Measurements from ENCODE around the gene POMGNT2. TPM values are rescaled to one million over a fixed set of nuclear protein-coding genes. Genes with fewer than 3 reads are reported as not detected.

The POMGNT2 gene
- total and polyA plus RNA-seq, 10 of the 15 experiments (the other 5 are each of a cell fraction or from before 2014, with no cell fraction given): 0.02 to 1.7 (median 0.17) TPM; not detected in 1

- no peak overlapping the region for H2AFZ ChIP-seq (ENCODE audit: control insufficient read depth, low read depth, low read length)
- in situ Hi-C loops (cut with MboI) (no loop called here), intact Hi-C loops (cut with micrococcal nuclease; ENCODE audit: unreplicated experiment) (no loop called here)
- ChIA-PET RAD21 (ENCODE audit: unreplicated experiment) (no interaction called here), SMC1A (ENCODE audit: uncharacterized antibody, unreplicated experiment) (no interaction called here), CTCF (no interaction called here), POLR2A (no interaction called here)
- no peaks in the 10 kb centered on the region for H4K20me1 ChIP-seq (ENCODE audit: control insufficient read depth, insufficient read depth)
- H3K79me2 ChIP-seq (ENCODE audit: control insufficient read depth, insufficient read depth, low read length): no peaks in the 10 kb centered on the region
- H3K4me2 ChIP-seq (ENCODE audit: control insufficient read depth, insufficient read depth): no peak overlapping the region
- H3K9ac ChIP-seq (ENCODE audit: control insufficient read depth, insufficient read depth, low read length): no peak overlapping the region
- H3K9me3 ChIP-seq (replicated peaks; ENCODE audit: control insufficient read depth, insufficient read depth, low read length): no peaks in the 10 kb centered on the region; the same call in 2 of the 3 replicates
- no peaks in the 10 kb centered on the region for H3K36me3 ChIP-seq (ENCODE audit: control insufficient read depth in 2 of 2, insufficient read depth in 2 of 2, low read length in 1 of 2)
- no peaks in the 10 kb centered on the region for H3K27me3 ChIP-seq (replicated peaks in 1 of 2; ENCODE audit: control insufficient read depth in 2 of 2, insufficient read depth in 2 of 2, low read length in 1 of 2)
- TF ChIP-seq PBX3 (IDR thresholded peaks at IDR 0.05; ENCODE audit: insufficient replicate concordance, low read depth, low read length): no peak
- no peak for TF ChIP-seq PAX8 (IDR thresholded peaks at IDR 0.05)
- TF ChIP-seq USF2 (IDR thresholded peaks at IDR 0.05; ENCODE audit: borderline replicate concordance, low read depth, low read length): no peak
- TF ChIP-seq EZH2 (IDR thresholded peaks at IDR 0.05; ENCODE audit: borderline replicate concordance, control insufficient read depth, low read depth, low read length): no peak
- TF ChIP-seq BACH1 (IDR thresholded peaks at IDR 0.05; ENCODE audit: borderline replicate concordance): no peak
- TF ChIP-seq TCF3 (IDR thresholded peaks at IDR 0.05; ENCODE audit: borderline replicate concordance, insufficient read depth, low read depth, low read length): no peak
- no peak for TF ChIP-seq BHLHE40 (IDR thresholded peaks at IDR 0.05; ENCODE audit: borderline replicate concordance in 1 of 2, low read depth in 2 of 2, low read length in 1 of 2)
- TF ChIP-seq BMI1 (IDR thresholded peaks at IDR 0.05; ENCODE audit: borderline replicate concordance): no peak
- TF ChIP-seq KDM1A (IDR thresholded peaks at IDR 0.05; ENCODE audit: borderline replicate concordance): no peak
- no peak for TF ChIP-seq TARDBP (IDR thresholded peaks at IDR 0.05; ENCODE audit: borderline replicate concordance)
- TF ChIP-seq POLR2AphosphoS5 (IDR thresholded peaks at IDR 0.05; ENCODE audit: low read length): no peak
- no peak for TF ChIP-seq POU2F2 (IDR thresholded peaks at IDR 0.05; ENCODE audit: borderline replicate concordance, low read depth, low read length)
- no peak for TF ChIP-seq CEBPZ (IDR thresholded peaks at IDR 0.05; ENCODE audit: low read depth, low read length)
- no peaks in the 10 kb centered on the region for H3K4me1 ChIP-seq (ENCODE audit: control insufficient read depth, insufficient read depth, low read length)
- no peak overlapping the region for H3K27ac ChIP-seq (ENCODE audit: control insufficient read depth, insufficient read depth)
- WGBS (ENCODE audit: insufficient coverage, insufficient replicate concordance, low lambda C conversion rate, missing lambda C conversion rate): 42% methylated on average over 2 of the region's 2 CpGs
- FAIRE-seq: no peak
- ATAC-seq: no peak
- no peak for DNase-seq (ENCODE audit: low read depth, low spot score)
- no peak overlapping the region for H3K4me3 ChIP-seq
- no TSS peak for BruUV-seq (replicated peaks)
Observed at GRCh38 chr3:43043793-43044192, 62.1 kb downstream of the POMGNT2 start.
